SK-N-SH treated with all-trans-retinoic acid at 6 μM for 48 hours (cell line): ENCODE results near the gene GGA3.
"Not testable (repeated sequence)": the region's sequence is repeated elsewhere in the genome, so short reads cannot be mapped to it uniquely, and the experiment has no call there.

Experiments
- ATAC-seq: fragments of 200-7000 bp; cut with Tn5 transposase; 3 replicates; pipeline ENCODE4 v1.9.1; 2020; ENCODE audit warnings: mild to moderate bottlenecking, moderate library complexity
- BACH2 ChIP-seq: fragments of 250-450 bp; sonication (Bioruptor Pico); IDR thresholded peaks from 2 replicates; pipeline ENCODE4 v1.9.0; 2021; ENCODE audit warnings: mild to moderate bottlenecking, borderline replicate concordance
- CREB5 ChIP-seq: fragments of 250-450 bp; sonication (Bioruptor Pico); IDR thresholded peaks from 2 replicates; pipeline ENCODE4 v1.5.1; 2020; ENCODE audit warnings: low read depth, mild to moderate bottlenecking, moderate library complexity
- CSRNP3 ChIP-seq: fragments of 250-450 bp; sonication (Bioruptor Pico); IDR thresholded peaks from 2 replicates; pipeline ENCODE4 v1.5.1; 2021; ENCODE audit warnings: mild to moderate bottlenecking, moderate library complexity
- ESRRG ChIP-seq: fragments of 250-450 bp; sonication (Bioruptor Pico); IDR thresholded peaks from 2 replicates; pipeline ENCODE4 v1.6.1; 2021; ENCODE audit warnings: mild to moderate bottlenecking
- ISL1 ChIP-seq: fragments of 250-450 bp; sonication (Bioruptor Pico); IDR thresholded peaks from 2 replicates; pipeline ENCODE4 v2.1.2; 2022; ENCODE audit warnings: mild to moderate bottlenecking, moderate library complexity
- OSR1 ChIP-seq: fragments of 250-450 bp; sonication (Bioruptor Pico); IDR thresholded peaks from 2 replicates; pipeline ENCODE4 v1.8.0; 2022; ENCODE audit warnings: moderate library complexity, mild to moderate bottlenecking, inconsistent platforms
- PATZ1 ChIP-seq: fragments of 250-450 bp; sonication (Bioruptor Pico); IDR thresholded peaks from 2 replicates; pipeline ENCODE4 v1.8.0; 2020; ENCODE audit warnings: mild to moderate bottlenecking, moderate library complexity, borderline replicate concordance
- SNAI2 ChIP-seq: fragments of 250-450 bp; sonication (Bioruptor Pico); IDR thresholded peaks from 2 replicates; pipeline ENCODE4 v1.5.0; 2020; ENCODE audit warnings: mild to moderate bottlenecking, moderate library complexity
- TCF4 ChIP-seq: fragments of 250-450 bp; sonication (Bioruptor Pico); IDR thresholded peaks from 2 replicates; pipeline ENCODE4 v1.8.0; 2021; ENCODE audit warnings: mild to moderate bottlenecking, moderate library complexity, borderline replicate concordance
- TOX ChIP-seq: fragments of 250-450 bp; sonication (Bioruptor Pico); IDR thresholded peaks from 2 replicates; pipeline ENCODE4 v1.8.0; 2021; ENCODE audit warnings: mild to moderate bottlenecking, moderate library complexity, borderline replicate concordance
- TSHZ2 ChIP-seq: fragments of 250-450 bp; sonication (Bioruptor Pico); IDR thresholded peaks from 2 replicates; pipeline ENCODE4 v1.5.0; 2020; ENCODE audit warnings: mild to moderate bottlenecking, moderate library complexity
- ZC3H10 ChIP-seq: fragments of 250-450 bp; sonication (Bioruptor Pico); IDR thresholded peaks from 2 replicates; pipeline ENCODE4 v1.5.1; 2021; ENCODE audit warnings: mild to moderate bottlenecking, moderate library complexity
- ZFP30 ChIP-seq: fragments of 450-650 bp; formaldehyde crosslinking; IDR thresholded peaks from 2 replicates; pipeline ENCODE4 v1.5.0; 2022; ENCODE audit warnings: mild to moderate bottlenecking, moderate library complexity
- ZNF565 ChIP-seq: fragments of 450-650 bp; formaldehyde crosslinking; conservative IDR thresholded peaks from 2 replicates; pipeline ENCODE4 v1.5.0; 2020; ENCODE audit warnings: low read depth, mild to moderate bottlenecking, moderate library complexity
- ZNF8 ChIP-seq: fragments of 450-650 bp; formaldehyde crosslinking; IDR thresholded peaks from 2 replicates; pipeline ENCODE4 v1.5.0; 2020; ENCODE audit warnings: mild to moderate bottlenecking, moderate library complexity
- TF ChIP-seq, protein P1 (sequence below): fragments of 250-450 bp; sonication (Bioruptor Pico); IDR thresholded peaks from 2 replicates; pipeline ENCODE4 v1.8.0; 2021; ENCODE audit warnings: low read depth, mild to moderate bottlenecking, moderate library complexity, borderline replicate concordance

The GGA3 gene

GRCh38 chr17:75285123-75285522 is 23.7 kb upstream of the GGA3 start (continued):
- TF ChIP-seq PATZ1 (CRISPR knock-in tag) = no peak

- ATAC-seq = not testable (repeated sequence)
Observed at GRCh38 chr17:75280189-75280588, 18.8 kb upstream of the GGA3 start.

- no peak for TF ChIP-seq CSRNP3 (CRISPR knock-in tag)
- ATAC-seq = peak; percentile 17; the same call in 2 of the 3 replicates
Observed at GRCh38 chr17:75277664-75278071, 16.3 kb upstream of the GGA3 start.

GRCh38 chr17:75273977-75274708 is 12.7 kb upstream of the GGA3 start:
- no peak for ATAC-seq
- peak; percentile 43; the same call in 1 of the 2 replicates for TF ChIP-seq SNAI2 (CRISPR knock-in tag)
- 0 out of 2 replicates have a peak, but pooled peaks have one; percentile 11 for TF ChIP-seq PATZ1 (CRISPR knock-in tag)
- no peak for TF ChIP-seq ISL1 (CRISPR knock-in tag)

GRCh38 chr17:75272848-75273184 is 11.4 kb upstream of the GGA3 start:
- ATAC-seq = no peak
- TF ChIP-seq ZNF8 (CRISPR knock-in tag) = 0 out of 2 replicates have a peak, but pooled peaks have one; percentile 24
- no peak for TF ChIP-seq OSR1 (CRISPR knock-in tag)
- TF ChIP-seq TCF4 (CRISPR knock-in tag) = peak; percentile 30; the same call in 1 of the 2 replicates
- no peak for TF ChIP-seq BACH2 (CRISPR knock-in tag)
- TF ChIP-seq ZFP30 (CRISPR knock-in tag) = no peak
- no peak for TF ChIP-seq SNAI2 (CRISPR knock-in tag)

DNA sequence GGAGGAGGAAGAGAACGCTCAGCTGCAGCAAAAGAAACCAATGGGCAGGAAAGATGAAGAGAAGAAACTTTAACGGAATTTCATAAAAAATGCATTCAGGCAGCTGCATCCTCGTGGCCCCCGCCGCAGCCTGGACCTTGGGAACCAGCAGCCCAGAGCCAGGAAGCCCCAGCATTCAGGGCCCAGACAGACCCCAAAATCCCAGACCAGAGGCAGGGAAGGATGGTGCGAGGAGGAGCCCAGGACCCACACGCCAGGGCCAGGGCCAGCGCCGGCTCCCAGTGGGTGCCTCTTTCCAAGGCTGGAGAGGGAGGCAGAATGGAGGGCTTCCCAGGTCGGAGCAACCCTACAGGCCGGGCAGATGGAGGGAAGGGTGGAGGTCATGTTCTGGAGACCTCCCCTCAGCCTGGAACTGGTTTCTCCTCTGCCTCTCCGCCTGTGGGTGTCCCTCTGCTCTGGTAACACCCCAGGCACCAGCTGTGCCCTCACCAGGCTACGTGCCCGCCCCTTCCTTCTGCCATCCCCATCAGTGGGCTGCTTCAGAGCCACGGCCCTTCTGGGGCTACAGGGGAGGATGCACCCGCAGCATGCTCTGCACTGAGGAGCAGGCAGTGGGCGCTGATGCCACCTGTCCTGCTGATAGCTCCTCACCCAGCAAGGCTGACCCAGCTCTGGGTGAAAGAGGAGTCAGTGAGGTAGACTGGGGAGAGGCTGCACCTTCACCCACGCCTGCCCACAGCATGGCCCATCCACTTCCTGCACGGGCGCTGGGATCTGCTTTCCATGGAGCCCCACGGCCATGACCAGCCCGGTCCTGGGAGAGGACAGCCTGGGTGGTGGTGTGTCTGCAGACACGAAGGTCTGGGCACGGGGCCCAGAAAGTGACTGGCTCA is 10.8 kb upstream of the GGA3 start:
- ATAC-seq = no peak
- TF ChIP-seq, protein P1, sequence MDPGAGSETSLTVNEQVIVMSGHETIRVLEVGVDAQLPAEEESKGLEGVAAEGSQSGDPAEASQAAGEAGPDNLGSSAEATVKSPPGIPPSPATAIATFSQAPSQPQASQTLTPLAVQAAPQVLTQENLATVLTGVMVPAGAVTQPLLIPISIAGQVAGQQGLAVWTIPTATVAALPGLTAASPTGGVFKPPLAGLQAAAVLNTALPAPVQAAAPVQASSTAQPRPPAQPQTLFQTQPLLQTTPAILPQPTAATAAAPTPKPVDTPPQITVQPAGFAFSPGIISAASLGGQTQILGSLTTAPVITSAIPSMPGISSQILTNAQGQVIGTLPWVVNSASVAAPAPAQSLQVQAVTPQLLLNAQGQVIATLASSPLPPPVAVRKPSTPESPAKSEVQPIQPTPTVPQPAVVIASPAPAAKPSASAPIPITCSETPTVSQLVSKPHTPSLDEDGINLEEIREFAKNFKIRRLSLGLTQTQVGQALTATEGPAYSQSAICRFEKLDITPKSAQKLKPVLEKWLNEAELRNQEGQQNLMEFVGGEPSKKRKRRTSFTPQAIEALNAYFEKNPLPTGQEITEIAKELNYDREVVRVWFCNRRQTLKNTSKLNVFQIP (CRISPR knock-in tag) = no peak
- no peak for TF ChIP-seq CREB5 (CRISPR knock-in tag)
- TF ChIP-seq CSRNP3 (CRISPR knock-in tag) = no peak
- TF ChIP-seq ZNF565 = no peak
- no peak for TF ChIP-seq BACH2 (CRISPR knock-in tag)
- TF ChIP-seq TOX (CRISPR knock-in tag) = no peak
- no peak for TF ChIP-seq ZC3H10 (CRISPR knock-in tag)
- TF ChIP-seq ZNF8 (CRISPR knock-in tag) = no peak
- no peak for TF ChIP-seq TSHZ2
- no peak for TF ChIP-seq SNAI2 (CRISPR knock-in tag)
- no peak for TF ChIP-seq ESRRG (CRISPR knock-in tag)
